HG03039 (cell line): ENCODE measurements around the gene WDR74.

Experiments used
- ATAC-seq: cut with Tn5 transposase; IDR thresholded peaks from one replicate; pipeline ENCODE4 v1.9.1; 2021; ENCODE audit warnings: mild to moderate bottlenecking, moderate library complexity; ENCODE audit not compliant: unreplicated experiment

Gene WDR74

GRCh38 chr11:62801071-62801470, 38.3 kb downstream of the WDR74 start:
- ATAC-seq: no peak

GRCh38 chr11:62799486-62799885, 39.9 kb downstream of the WDR74 start:
- no peak for ATAC-seq

- no peak for ATAC-seq
Measured at GRCh38 chr11:62796281-62796680, 43.1 kb downstream of the WDR74 start.

GRCh38 chr11:62794201-62794775, 45.1 kb downstream of the WDR74 start:
- no peak for ATAC-seq

- ATAC-seq: no peak
Measured at GRCh38 chr11:62792202-62792575, 47.2 kb downstream of the WDR74 start.

- peak; percentile 55 for ATAC-seq
Measured at GRCh38 chr11:62791501-62792201, 47.7 kb downstream of the WDR74 start, which contains the start of gene TMEM223. Gene TMEM223, minus strand, starts transcription at chr11:62792006. Its CDS starts 12 bp downstream, at chr11:62791994.

GRCh38 chr11:62789576-62789975, 49.8 kb downstream of the WDR74 start:
- ATAC-seq: no peak

GRCh38 chr11:62788991-62789390, 50.4 kb downstream of the WDR74 start:
- ATAC-seq: no peak

- peak; percentile 64 for ATAC-seq
Measured at GRCh38 chr11:62787005-62787759, 52.2 kb downstream of the WDR74 start, which contains the start of gene TMEM179B. Gene TMEM179B, plus strand, starts transcription at chr11:62787402. Its CDS starts 30 bp downstream, at chr11:62787432.

- ATAC-seq: peak; percentile 46
Measured at GRCh38 chr11:62786318-62787004, 52.9 kb downstream of the WDR74 start.
